TTC549 (cell line): Measurements from ENCODE around the gene KDM2A.

Source experiments
- FAIRE-seq: peaks from 2 replicates; lab custom pipeline; 2012; peaks lifted over from hg19 to GRCh38; lab: Jason Lieb, UNC

Gene KDM2A

DNA sequence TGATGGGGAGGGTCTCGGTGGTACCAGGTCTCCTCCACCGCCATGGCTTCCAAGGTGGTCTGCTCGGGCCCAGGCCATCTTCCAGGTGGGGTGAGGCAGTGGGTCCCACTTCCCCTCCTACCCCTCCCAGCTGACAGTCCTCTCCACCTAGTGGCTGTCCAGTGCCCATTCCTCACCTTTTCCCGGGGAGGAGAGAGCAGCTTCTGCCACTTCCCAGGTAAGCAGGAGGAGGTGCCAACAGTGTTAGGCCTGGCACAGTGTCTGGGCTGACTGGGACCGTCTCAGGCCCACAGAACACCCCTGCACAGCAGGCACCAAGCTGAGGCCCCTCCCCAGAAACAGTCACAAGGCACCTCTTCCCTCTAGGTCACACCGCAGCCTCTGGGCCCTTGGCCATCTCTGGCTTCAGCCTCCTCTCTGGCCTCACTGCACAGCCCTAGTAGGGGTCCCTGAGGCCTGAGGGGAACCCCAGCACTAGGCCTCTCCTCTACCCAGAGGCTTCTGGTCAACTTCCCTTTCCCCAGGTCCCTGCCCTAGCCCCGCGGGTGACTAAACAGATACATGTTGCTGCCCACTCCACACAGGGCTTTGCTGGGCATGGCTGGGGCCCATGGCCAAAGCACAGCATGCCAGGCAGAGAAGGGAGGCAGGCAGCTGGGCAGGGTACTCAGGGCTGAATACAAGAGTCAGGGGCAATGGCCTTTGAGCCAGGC lies 167.7 kb downstream of the KDM2A start:
- FAIRE-seq, result no peak

DNA sequence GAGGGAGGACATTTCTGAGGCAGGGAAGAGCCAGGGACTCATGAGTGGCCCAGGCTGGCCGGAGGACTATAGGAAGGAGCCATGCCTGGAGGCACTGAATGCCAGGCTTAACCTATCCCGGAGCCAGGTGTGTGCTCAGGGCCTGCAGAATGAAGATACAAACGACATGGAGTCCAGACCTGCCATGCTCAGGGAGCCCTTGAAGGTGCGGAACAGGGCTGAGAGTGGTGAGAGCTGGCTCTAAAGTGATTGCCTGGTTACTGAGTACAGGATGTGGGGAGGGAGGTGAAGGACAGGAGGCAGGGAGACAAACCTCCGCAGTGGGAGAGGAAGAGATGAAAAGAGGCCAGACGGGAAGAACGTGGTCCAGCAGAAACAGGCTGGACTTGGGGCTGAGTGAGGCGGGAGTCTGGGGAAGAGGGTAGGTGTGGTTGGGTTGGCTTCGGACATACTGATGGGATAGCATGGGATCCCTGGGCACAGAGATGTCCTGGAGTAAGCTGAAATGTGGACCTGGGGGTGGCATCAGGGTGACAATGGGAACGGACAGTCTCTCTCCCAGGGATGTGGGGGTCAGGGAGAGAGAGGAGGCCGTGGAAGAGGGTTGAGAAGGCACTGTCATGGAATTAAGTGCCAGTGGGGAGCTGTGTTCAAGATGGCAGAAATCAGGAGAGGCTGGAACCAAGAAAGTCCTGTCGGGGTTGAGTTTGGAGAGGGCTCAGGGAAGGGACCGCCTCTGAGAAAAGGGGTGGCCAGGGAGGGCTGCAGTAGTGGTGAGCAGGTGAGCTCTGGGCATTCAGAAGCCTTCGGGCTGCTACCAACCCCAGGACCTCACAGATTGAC lies 168.5 kb downstream of the KDM2A start:
- FAIRE-seq, result no peak

DNA sequence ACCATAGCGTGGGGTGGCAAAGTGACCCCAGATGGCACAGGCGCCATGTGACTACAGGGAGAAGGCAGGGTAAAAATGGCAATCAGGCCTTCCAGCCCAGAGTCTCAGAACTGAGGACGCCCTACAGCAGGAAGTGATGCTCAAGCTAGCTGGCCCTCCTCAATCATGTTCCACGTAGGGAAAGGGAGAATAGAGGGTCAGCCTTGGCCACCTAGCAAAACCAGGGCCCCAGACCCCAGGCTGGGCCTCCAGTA lies 169.1 kb downstream of the KDM2A start:
- FAIRE-seq, result no peak

DNA sequence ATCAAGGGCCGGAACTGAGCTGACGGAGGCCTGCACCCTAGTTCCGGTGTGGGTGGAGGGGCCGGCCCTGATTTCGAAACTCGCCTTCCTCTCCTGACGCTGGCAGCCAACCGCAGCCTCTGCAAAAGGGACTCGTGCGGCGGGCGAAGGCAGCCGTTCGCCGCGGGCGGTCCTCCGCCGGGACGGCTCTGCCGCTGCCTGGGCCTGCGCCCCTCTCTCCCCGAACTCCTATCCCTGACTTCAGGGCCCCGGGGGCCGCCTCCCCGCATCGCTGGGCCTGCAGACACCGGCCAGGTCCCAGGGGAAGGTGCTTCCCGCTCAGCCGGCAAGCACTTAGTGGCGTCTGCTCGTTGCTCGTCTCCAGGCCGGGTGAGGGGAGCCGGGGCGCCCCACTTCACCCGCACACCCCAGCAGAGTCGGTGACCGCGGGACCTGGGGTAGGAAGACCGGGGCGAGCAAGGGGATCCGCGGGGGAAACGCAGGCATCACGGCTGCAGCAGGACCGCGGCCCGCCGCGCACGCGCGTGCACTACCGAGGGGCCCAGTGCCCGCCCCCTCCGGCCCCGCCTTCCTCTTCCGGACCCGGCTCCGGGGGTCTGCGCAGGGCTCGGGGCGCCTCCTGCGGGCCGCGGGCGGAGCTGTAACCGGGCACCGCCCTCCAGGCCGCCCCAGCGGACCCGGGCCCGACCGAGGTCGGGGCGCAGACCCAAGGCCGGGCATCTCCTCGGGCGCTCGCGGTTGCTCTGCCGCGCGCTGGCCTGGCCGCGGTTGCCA lies 169.6 kb downstream of the KDM2A start:
- no peak for FAIRE-seq

DNA sequence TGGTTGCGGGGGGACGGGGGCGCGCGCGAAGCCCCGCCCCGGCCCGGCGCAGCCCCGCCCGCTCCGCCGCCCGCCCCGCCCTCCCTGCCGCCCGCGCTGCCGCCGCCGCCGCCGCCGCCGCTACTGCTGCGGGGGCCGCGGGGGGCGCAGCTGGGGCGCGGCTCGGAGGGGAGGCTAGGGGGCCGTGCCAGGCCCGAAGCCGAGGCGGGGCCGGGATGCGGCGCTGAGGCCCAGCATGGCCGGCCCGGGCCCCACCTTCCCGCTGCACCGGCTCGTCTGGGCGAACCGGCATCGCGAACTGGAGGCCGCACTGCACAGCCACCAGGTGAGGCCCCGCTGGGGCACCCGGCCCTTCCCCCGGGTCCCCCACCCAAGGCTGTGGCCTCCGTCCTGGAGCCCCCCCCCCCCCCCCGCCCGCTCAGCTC lies 170.2 kb downstream of the KDM2A start, which contains the start of gene ANKRD13D:
ANKRD13D (plus strand) TSS at position 78 of the 425 bp plus-strand sequence; CDS start at position 236, 158 bp downstream.
- no peak for FAIRE-seq

DNA sequence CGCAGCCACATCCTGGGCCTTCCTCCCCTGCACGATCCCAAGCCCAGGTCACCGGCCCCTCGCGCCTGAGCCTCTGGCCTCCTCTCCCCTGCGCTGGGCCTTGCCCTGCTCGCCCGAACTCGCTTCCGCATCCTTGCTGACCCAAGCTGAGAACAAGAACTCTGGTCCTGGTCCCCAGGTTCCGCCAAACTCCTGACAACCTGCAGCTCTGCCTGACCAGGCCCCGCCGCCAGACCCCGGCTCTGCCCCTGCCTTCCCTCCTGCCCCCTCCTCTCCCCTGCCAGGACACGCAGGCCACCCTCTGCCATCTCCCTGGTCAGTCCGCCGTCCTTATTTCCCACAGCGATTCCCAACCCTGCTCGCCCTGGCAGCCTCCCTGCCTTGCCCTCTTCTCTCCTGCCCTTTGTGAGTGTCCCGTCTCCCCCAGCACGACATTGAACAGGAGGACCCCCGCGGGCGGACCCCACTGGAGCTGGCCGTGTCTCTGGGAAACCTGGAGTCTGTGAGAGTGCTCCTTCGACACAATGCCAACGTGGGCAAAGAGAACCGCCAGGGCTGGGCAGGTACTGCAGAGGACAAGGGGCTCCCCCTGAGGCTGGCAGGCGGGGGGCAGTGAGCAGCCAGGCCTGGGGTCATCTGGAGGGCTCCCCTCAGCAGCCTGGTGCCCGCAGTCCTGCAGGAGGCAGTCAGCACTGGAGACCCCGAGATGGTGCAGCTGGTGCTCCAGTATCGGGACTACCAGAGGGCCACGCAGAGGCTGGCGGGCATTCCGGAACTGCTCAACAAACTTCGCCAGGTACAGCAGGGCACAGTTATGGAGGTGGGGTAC lies 170.8 kb downstream of the KDM2A start:
- no peak for FAIRE-seq

DNA sequence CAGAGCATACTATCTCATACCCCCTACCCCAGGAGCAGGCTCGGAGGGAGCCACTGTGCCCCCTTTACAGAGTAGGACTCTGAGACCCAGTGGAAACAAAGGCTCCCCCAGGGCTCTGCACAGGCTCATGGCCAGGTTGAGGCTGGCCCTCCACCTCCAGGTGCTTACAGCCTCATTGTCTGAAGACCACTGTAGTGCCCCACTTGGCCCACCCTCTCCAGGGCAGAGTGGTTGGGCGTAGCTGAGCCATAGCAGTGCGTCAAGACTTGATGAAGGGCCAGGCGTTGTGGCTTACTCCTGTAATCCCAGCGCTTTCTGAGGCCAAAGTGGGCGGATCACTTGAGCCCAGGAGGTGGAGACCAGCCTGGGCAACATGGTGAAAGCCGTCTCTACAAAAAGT lies 171.7 kb downstream of the KDM2A start:
- FAIRE-seq, result no peak

DNA sequence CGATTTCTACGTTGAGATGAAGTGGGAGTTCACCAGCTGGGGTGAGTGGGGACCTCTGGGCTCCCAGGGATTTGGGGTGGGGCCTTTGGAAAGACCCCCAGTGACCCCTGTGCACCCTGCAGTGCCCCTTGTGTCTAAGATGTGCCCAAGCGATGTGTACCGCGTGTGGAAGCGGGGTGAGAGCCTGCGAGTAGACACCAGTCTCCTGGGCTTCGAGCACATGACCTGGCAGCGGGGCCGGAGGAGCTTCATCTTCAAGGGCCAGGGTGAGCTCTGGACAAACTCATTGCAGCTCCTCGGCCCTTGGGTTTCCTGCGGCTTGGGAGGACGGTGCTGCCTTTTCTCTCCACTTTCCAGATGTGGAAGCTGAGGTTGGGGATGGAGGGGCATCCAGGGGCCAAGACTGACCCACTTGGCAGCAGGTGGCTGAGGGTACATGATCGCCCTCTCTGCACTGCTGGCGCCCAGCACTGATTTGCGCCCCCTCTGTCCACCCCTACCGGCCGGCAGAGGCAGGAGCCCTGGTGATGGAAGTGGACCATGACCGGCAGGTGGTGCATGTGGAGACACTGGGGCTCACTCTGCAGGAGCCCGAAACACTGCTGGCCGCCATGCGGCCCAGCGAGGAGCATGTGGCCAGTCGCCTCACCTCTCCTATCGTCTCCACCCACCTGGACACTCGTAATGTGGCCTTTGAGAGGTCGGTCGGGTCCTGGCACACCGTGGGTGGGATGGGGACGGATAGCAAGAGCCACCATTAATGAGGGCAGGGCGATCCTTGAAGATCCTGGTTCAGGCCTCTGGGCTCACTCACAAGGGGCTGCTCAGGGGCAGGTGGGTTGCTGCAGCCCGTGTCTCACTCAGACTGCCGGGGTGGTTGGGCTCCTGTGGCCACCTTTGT lies 172.7 kb downstream of the KDM2A start:
- no peak for FAIRE-seq

DNA sequence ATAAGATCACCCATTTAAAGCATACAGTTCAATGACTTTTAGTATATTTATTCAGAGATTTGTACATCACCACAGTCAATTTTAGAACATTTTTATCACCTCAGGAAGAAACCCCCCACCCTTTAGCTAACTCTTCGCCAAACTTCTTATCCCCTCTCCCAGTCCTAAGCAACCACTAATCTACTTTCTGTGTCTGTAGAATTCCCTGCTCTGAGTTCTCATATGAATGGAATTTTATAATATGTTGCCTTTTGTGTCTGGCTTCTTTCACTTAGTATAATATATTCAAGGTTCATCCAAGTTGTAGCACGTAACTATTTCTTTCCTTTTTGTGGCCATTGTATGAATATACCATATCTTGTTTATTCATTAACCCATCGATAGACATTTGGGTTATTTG lies 173.6 kb downstream of the KDM2A start:
- FAIRE-seq, result no peak

DNA sequence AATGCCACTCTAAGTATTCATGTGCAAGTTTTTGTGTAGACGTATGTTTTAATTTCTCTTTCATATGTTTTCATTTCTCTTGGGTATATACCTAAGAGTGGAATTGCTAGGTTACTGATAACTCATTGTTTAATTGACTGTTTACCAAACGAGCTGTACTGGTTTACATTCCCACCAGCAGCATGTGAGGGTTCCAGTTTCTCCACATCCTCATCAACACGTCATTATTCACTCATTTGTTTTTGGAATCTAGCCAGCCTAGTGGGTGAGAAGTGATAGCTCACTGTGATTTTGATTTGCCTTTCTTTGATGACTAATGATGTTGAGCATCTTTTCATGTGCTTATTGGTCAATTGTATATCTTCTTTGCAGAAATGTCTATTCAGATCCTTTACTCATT lies 174.0 kb downstream of the KDM2A start:
- no peak for FAIRE-seq

DNA sequence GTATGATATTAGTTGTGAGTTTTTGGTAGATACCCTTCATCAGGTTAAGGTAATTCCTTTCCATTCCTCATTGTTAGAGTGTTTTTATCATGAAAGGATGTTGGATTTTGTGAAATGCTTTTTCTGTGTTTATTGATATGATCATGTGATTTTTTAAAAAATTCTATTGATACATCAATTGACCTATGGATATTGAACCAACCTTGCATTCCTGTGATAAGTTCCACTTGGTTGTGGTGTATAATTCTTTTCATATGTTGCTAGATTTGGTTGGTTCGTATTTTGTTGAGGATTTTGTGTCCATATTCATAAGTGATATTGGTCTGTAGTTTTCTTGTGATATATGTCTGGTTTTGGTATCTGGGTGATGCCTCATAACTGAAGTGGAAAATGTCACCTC lies 176.8 kb downstream of the KDM2A start:
- no peak for FAIRE-seq

DNA sequence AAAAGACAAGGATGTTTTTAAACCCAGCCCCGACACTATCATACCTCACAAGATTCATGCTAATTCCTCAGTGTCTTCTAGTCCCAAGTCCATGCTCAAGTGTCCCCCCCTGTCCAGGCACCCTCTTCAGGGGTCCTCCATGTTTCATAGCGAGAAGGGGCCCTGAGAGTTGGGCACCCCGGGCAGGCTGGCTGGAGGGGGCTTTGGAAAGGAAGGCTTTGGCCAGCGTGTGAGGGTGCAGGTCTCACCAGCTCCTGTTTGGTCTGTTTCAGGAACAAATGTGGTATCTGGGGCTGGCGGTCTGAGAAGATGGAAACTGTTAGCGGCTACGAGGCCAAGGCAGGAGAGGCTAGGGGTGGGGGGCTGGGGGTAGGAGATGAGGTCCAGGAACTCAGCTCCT lies 179.7 kb downstream of the KDM2A start:
- no peak for FAIRE-seq

DNA sequence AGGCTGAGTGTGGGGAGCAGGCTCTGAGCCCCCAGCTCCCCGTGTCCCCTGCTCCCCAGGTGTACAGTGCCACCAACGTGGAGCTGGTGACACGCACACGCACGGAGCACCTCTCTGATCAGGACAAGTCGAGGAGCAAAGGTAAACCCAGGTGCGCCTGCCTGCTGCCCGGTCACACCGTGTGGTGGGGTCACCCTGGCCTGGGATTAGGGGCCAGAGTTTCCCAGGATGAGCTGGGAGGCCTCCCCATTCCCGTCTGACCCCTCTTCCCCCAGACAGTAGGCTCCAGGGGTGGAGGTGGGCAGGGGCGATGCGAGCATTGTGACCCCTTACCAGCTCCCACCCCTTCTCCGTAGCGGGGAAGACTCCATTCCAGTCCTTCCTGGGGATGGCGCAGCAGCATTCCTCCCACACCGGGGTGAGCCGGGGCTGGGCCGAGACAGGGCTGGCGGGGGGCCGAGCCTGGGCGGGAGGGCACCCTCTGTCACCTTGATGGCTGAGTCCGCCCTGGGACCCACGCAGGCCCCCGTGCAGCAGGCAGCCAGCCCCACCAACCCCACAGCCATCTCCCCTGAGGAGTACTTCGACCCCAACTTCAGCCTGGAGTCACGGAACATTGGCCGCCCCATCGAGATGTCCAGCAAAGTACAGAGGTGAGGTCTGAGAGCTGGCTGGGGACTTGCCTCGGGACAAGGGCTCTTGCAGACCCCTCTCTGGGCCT lies 180.6 kb downstream of the KDM2A start:
- no peak for FAIRE-seq

DNA sequence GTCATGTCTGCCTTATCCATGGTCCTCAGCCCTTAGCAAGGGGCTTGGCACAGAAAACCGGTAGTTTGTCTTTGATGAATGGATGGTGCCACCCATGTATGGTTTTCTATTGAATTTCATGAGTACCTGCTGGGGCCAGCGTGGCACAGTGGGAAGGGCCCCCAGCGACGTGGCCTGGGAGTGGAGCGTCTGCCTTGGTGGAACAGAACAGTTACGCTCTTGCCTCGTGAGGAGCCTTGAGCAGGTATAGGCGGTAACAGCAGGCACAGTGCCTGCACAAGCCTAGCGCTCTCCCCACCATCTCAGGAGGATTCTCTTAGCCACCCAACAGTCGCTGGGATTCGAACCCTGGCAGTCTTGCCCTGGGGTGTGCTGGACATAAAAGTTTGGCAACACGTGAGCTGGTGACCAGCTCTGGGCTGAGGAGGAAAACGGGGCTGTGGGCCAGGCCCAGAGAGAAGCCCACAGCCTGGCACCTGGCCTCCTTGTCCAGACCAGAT lies 181.2 kb downstream of the KDM2A start:
- no peak for FAIRE-seq

DNA sequence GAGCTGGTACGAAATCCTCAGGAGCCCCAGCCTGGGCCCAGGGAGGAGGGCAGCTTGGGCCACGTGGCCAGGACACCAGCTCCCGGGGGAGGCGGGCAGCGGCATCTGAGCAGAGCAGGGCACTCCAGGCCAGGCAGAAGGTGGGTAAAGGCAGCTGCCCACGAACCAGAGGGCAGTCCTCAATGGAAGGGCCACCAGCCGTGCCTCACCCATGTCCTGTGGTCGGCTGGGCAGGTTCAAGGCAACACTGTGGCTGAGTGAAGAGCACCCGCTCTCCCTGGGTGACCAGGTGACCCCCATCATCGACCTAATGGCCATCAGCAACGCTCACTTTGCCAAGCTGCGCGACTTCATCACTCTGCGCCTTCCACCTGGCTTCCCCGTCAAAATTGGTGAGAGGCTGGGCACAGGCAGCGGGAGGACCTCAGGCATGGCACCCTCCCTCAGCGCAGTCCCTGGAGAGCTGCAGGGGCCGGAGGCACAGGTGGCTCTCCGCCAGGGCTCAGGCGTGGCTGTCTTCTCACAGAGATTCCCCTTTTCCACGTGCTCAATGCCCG lies 181.8 kb downstream of the KDM2A start:
- FAIRE-seq, result no peak

DNA sequence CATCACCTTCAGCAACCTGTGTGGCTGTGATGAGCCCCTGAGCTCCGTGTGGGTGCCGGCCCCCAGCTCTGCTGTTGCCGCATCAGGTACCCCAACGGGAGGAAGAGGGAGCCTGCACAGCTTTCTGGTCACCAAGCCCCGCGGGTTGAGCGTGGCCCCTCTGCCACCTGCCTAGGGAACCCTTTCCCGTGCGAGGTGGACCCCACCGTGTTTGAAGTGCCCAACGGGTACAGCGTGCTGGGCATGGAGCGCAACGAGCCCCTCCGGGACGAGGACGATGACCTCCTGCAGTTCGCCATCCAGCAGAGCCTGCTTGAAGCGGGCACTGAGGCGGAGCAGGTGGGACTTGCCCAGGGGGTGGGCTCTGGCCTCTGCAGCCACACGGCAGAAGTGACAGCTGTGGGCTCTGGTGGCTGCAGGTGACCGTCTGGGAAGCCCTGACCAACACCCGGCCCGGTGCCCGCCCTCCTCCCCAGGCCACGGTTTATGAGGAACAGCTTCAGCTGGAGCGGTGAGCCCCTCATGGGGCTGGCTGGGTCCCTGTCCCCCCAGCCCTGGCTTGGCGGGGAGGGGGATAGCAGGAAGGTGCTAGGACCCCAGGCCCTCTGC lies 182.4 kb downstream of the KDM2A start:
- FAIRE-seq, result no peak

DNA sequence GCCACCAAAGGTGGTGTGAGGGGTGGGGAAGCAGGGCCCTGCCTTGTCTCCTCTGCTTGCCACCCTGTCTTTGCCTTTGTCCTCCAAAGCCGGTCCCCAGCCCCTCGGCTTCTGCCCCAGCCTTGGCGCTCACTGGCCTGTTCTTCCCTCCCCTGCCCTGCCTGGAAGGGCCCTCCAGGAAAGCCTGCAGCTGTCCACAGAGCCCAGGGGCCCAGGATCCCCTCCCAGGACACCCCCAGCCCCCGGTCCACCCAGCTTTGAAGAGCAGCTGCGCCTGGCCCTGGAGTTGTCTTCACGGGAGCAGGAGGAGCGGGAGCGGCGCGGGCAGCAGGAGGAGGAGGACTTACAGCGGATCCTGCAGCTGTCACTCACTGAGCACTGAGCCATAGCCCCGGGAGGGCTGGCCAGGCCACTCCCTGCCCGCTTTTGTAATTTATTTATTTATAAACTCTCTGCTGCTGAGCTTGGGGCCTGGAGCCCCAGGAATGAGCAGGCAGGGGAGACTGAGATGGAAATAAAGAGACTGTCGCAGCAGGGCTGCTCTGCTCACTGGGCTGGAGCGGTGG lies 183.0 kb downstream of the KDM2A start:
- FAIRE-seq, result no peak

DNA sequence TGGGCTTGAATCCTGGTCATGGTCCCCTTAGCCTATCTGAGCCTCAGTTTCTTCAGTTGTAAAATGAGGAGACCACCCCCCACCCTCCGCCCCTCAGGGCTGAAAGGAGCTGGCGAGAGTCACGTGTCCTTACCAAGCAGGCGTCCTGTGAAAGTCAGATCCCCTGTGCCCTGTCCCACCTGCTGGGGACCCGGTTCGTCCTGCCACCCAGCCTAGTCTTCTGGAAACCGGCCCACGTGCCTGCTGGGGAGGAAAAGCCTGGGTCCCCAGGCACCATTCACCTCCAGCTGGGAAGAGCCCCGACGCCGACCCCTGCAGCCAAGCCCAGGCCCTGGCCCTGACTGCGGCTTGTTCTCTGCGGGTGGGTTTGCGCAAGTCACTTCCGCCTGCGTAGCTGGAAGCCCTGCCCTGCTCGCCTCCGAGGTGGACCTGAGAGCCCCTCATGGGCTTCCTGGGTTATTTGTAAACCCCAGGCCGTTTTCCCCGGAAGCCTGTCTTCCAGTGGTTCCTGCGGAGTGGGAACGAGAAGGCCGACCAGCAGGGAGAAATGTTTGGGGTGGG lies 183.6 kb downstream of the KDM2A start:
- no peak for FAIRE-seq
